Globus pallidus (tissue), 1 donor: ENCODE data around the gene PDILT.

ENCODE experiments used
- DNase-seq: peaks from one replicate; pipeline ENCODE4 v3.0.0-alpha.2; 2015; ENCODE audit warnings: low spot score

Gene PDILT

DNA sequence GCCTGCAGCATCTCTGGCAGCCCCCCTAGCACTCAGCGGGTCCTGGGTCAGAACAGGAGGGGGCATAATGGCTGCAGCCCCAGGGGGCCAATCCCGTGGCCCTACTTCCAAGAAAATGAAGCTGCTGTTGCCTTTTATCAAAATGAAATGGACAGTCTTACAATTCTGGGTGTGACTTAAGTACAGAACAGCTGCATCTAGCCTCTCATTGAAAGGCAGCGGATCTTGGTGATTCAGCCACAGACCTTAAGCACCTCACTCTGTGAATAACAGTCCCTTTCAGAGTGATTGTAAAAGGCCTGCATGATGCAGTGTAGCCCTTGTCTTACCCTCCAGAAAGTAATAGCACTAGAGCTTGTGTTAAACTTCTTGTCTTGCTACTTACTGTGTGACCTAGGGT, 40.5 kb downstream of the PDILT start:
- DNase-seq, result no peak

DNA sequence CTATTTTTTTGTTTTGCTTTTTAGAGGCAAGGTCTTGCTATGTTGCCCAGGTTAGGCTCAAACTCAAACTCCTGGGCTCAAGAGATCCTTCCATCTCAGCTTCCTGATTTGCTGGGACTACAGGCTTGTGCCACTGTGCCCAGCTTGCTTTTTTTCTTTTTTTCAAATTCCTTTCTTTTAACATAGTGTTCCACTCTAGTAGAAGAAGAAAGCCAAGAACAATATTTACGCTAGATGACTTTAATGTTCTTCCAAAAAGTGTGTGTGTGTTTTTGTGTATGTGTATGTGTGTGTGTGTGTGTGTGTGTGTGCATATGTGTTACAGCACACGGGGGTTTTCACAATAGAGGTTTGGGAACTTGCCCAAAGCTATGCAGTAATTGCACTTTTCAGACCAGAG, 41.3 kb downstream of the PDILT start:
- DNase-seq, result no peak

DNA sequence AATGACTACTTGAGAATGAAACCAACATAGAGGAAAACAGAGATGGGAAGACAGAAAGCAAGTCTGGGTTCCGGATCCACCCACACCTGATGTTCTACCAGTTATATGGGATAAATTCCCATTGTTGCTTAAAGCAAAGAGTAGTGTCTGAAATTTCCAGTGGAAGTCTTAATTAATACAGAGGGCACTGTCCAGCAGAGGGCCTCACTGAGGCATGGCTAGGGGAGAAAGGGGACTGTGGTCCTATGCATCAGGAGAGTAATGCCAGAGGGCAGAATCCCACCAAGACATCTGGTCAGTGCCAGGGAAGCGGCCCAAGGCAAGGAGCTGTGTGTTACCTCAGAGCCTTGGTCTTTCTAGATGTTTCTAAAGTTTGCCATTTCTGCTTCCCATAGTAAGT, 44.5 kb downstream of the PDILT start:
- DNase-seq, result no peak

DNA sequence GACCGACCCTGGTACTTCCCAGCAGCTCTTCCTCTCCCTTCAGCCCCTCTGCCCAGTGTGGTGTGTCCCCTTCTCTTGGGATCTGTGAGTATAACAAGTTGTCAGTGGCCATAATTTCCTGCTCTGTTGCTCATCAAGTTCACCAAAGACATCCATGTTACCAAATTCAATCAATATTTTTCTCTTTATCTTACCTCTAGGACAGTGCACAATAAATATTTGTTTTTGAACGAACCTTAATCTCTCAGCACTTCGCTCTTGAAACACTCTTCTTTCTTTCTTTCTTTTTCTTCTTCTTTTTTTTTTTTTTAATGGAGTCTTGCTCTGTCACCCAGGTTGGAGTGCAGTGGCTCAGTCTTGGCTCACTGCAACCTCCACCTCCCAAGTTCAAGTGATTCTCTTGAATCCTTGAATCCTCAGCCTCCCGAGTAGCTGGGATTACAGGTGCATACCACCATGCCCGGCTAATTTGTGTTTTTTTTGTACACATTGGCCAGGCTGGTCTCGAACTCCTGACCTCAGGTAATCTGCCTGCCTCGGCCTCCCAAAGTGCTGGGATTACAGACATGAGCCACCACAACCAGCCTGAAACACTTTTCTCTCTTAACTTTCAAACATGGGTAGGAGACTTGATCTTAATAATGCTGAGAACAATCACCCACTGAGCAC, 49.3 kb downstream of the PDILT start:
- no peak for DNase-seq

DNA sequence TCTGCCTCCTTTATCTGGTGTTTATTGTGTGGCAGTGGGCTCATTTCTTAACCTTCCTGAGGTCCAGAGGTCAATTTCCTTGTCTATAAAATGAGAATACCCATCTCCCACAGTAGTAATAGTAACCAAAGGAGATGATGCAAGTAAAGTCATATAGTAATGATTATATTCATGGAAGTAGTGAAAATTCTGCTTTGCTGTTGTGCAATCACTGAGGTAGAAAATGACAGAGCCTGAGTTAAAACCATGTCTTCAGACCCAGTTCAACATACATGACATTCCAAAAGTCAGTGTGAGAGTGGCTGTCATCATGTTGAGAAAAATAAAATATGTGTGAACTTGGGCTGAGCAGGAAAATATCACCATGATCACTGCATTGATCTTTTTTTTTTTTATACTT, 51.2 kb downstream of the PDILT start:
- no peak for DNase-seq

DNA sequence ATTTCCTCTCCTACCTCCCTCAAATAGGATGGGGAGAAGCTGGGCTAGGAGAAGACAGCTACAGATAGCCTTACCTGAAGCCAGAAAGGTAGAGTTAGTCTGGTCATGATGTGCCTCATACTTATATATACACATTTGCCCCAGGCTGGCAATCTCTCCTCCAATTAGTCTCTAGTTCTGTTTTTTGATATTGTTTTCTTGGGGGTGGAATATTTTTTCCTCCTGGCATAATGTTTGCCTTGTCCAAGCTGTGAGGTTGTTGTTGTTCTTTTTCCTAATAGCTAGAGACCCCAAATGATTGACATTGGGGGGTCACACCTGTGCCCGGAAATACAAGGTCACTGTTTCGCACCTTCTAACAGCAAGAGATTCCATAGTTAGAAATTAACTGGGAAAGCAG, 51.9 kb downstream of the PDILT start, which contains the start of gene UMOD:
Gene UMOD (minus strand): TSS at position 101 of the 400 bp plus-strand sequence. CDS start 1,978 bp downstream, outside the sequence.
- DNase-seq, result no peak

DNA sequence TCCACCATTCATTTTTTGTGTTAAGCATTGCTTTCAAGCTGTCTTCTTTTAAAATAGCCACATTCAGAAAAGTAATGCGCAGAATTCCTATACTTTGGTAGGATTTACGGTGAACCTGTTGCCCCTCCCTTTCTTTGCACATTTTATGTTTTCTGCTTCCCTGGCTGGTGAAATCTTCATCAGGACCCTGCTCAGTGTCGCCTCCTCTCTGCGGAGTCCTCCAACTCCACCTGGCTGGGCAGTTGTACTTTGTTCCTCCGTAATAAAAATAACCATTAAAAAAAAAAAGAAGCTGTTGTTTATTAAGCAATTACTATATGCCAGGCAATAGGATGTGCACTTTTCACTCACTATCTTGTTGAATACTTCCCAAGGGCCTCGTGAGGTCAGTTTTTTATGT, 54.9 kb downstream of the PDILT start:
- DNase-seq, result no peak

DNA sequence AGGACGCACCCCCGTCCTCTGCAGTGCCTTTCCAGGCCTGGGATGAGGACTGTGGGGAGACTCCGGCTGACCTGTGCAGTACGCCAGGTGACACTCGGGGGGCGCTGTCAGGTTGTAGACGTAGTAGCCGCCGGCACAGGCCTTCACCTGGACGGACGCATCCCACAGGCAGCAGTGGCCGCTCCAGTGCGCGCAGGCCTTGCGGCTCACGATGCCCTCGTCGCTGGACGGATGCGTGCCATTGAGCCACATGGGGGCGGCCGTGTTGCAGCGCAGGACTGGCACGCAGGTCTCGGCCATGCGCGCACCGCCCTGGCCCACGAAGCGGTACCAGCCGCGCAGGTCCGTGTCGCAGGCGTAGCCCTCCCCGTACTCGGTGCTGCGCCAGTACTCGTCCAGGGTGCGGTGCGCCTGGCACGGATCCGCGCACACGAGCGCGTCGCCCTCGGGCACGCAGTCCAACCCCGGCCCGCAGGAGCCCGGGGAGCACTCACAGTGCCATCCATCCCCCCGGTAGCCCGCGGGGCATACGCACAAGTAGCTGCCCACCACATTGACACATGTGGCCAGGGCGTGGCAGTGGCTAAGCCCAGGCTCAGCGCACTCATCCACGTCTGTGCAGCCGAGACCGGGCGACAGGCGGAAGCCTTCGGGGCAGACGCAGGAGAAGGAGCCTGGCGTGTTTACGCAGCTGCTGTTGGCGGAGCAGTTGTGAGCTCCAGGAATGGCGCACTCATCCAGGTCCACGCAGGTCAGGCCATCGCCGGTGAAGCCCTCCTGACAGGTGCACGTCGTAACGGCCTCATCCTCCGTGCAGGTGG, 56.0 kb downstream of the PDILT start:
- DNase-seq, result no peak

DNA sequence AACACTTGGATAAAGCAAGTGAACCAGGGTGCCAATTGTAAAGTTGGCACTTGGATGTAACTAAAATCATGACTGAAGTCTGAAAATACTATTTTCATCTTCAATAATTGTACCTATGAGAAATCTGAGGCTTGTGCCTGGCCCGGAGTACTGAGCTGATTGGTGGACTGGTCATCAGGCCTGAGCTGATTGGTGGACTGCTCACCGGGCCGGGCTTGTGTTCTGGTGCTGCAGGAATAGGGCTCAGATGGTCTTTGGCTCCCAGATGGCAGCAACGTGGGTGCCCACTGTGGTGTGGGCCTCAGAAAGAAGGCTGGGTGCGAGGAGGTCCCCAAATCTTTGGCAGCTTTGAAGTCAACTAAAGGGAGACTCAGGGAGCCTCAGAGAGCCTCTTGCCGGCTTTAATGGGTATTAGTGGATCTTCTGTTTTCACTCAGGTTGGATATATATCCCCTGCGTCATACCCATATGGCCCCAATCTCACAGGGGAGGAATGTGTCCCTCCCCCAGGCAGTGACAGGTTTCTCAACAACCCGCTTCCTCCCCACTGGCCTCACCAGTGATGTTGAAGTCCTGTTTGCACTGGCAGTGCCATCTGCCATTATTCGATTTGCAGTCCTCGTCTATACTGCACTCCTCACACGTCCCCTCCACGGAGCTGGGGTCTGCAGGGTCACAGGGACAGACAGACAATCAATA, 56.7 kb downstream of the PDILT start:
- no peak for DNase-seq

DNA sequence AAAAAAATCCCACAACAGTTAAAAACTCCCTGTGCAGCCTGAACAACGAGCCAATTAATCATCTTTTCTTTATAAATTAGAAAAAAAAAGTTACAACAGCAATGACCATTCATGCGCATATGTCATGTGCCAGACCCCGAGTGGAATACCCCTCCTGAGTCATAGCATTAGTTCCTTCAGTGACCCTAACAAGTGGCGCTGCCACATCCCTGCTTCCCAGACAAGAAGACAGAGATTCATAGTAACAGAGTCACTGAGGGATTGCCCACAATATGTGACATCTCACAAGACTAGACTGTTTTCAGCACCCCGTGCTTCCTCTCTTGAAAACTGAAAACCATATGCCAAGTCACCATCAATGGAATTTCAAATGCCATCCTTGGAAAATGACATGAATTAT, 59.9 kb downstream of the PDILT start:
- DNase-seq, result no peak

DNA sequence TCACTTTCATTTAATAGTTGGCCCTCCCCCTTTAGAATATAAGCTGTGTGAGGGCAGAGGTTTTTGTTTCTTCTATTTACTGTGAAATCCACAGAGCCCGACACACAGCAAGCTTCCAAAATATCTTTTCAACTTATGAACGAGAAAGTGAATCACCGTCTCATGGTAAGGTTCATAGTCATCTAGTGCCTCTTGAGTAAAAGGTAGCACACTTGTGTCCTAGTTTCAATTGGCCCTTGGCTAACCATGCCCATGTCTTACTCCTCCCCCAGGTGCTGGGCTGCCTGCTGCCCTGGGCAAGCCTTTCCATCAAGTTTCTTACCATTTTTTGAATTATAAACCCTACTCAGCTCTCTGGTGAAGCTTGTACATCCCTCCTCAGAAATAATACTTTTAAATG, 64.8 kb downstream of the PDILT start:
- no peak for DNase-seq

DNA sequence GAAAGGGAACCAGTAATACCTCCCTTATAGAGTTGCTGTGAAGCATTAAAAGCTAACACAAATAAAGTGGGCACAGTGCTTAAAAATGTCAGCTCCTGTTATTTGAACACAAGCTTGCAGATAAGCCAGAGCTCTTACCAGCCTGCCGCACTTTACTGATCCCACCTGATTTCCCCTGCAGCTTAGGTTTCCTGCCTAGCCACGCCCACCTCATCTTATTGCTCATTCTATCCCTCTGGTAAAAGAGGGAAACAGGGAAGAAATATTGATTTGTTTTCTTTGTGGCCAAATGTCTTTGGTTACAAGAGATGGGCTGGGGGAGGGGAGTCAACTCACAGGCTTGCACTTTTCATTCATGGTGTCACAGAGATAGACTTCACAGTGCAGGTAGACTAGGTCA, 67.6 kb downstream of the PDILT start:
- DNase-seq, result no peak

DNA sequence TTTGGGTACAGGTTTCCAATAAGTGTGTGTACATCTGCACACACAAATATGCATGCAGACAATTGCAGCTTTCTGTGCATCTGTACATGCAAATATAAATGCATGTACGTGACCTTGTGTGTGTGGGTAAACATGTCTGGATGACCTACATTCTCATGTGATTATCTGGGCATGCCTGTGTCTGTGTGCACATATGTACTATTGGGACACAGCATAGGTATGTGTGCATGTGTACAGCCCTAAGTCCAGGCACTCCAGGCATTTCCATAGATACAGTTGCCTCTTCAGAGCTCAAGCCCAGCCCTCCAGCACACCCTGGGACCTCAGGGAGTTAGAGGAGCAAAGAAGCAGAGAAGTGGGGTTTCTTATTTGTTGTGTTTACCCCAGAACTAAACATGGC, 70.1 kb downstream of the PDILT start:
- no peak for DNase-seq

DNA sequence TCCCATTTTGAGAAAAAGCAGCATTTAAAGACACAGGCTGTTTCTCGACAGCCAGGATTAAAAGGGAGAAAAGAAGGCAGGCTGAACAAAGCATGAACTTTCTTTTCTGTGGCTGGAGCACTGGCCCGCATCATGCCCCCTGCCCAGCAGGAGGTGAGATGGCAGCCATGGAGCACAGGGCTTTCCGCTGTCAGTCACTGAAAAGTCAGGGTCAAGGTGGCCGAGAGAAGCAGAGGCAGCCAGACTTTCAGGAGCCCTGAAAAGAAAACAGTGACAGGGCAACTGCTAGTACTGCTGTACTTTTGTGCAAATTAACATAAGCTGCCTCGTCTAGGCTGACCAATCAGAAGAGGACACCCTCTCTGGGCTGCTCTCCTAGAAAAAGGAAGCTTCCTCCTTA, 71.4 kb downstream of the PDILT start:
- no peak for DNase-seq

DNA sequence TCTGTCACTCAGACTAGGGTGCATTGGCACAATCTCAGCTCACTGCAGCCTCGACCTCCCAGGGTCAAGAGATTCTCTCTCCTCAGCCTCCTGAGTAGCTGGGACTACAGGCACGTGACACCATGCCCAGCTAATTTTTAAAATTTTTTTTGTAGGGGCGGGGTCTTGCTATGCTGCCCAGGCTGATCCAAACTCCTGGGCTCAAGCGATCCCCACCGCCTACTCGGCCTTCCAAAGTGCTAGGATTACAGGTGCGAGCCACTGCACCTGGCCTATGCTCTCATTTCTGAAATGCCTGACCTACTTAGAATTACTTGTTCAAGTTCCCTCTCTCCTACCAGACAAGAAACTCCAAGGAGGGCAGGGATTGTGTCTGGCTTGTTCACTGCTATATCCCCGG, 72.1 kb downstream of the PDILT start:
- DNase-seq, result no peak

DNA sequence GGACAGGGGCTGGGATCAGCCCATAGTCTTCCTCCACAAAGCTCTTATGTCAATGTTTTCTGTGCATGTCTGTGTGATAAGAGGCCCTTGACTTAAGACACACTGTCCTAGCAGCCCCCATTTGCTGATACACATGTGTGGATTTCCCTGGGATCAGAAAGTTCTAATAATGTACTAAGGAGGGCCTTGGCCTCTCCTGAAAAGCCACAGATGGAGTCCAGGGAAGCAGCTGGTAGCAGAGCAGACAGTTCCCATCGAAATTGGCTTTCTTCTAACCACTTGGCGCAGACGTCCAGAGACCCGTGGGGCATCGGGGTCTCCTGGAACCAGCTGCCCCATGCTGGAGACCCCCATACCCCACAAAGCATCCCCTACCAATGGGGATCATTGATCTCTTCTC, 72.9 kb downstream of the PDILT start:
- DNase-seq, result no peak

DNA sequence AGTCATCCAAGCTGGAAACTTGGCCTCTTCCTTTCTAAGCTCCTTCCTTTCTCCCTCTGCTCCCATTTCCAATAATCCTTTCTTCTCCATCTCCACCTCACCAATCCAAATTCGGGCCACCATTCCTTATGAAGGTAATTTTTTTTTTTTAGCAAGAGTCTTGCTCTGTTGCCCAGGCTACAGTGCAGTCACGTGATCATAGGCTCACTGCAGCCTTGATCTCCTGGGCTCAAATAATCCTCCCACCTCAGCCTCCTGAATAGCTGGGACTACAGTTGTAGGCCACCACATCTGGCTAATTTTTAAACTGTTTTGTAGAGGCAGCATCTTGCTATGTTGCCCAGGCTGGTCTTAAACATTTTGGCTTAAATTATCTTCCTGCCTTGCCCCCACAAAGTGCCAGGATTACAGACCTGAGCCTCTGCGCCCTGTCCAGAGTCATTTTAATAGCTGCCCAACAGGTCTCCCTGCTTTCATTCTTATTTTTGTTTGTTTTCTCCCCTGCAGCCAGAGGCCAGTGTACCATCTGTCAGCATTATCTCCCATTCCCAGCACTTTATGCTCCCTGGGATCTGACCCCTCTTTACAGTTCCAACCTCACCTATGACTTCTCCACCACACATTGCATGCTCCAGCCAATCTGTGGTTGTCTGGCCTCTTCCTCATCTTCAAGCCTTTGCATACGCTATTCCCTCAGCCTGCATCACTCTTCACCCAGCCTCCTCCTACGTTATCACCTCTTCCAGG, 75.0 kb downstream of the PDILT start:
- DNase-seq, result no peak

DNA sequence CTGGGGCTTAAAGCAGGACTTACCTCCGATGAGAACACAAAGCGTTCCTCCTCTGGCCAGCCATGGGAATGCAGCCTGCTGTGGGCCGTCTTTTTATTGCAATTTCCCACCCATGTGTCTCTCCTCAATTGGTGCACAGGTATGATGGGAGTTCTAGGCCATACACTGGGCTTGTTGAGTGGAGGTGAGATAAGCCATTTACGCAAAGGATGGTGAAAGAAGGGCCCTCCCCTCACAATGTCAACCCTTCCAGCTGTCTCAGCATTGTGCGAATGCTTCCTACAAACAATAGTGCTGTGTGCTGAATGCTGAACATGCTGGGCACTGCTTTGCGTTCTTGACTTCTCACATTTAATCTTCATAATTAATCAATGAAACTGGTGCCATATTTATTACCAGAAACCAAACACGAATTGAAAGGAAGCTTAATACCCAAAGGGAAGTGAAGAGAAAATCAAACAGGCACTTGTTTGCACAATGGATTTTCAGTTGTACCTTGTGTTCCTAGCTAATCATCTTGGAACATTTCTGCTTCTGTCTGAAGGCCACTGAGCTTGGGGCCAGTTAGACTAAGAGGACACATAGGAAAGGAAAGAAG, 77.0 kb downstream of the PDILT start, which contains the start of gene GP2:
Gene GP2 (minus strand): TSS at position 70 of the 598 bp plus-strand sequence. CDS start 1,082 bp downstream, outside the sequence.
- no peak for DNase-seq

DNA sequence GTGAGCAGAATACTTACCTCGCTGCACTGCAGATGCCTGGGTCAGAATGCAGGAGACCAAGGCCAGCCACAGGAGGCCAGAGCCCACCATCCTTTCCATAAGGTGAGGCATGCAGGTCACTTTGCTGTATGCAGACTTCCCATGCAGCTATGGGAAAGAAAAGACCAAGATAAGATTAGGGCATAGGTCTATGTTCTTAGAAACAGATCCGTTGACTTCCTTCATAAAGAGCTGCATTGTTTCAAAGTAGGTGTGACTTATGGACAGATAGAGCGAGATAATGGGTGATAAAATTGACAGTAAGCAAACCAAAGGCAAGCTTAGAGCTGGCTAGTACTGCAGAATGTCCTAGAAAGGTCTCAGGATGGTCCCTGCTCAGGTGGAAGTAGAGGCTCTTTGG, 78.2 kb downstream of the PDILT start:
- DNase-seq, result no peak

DNA sequence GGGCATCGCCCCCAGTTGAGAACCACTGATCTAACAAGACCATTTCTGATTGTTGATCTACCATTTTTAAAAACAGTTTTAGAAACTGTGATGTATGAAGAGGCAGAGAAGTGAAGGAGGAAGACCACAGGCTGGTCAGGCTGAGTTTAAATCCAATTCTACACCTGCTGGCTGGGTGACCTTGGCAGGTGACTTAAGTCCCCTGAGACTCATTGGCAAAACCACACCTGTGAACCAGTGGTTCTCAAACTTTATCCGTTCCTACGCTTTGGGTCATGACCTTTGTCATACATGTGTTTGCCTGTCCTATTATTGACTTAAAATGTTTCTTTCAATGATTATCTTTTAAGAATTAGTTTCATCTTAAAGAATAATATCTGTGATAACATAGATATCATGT, 79.5 kb downstream of the PDILT start:
- no peak for DNase-seq

DNA sequence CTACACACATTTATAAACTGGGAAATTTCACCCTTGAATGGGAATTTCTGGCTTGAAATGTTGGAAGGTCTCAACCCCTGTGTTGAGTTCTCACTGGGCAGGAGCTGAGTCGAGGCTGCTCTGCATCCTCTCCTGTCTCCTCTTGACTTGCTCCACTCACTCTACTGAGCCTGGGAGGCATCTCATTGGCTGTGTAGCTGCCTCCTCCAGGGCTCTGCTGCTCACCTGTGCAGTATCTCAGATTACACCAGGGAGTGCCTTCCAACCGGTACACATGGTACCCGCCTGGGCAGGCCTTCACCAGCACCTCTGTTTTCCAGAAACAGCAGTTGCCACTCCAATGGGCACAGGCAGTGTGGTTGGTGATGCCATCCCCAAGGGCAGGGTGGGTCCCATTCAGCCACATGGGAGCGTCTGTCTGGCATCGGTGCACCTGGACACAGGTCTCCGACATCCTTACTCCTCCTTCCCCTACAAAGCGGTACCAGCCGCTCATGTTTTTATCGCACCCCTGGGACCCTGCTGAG, 80.9 kb downstream of the PDILT start:
- no peak for DNase-seq

DNA sequence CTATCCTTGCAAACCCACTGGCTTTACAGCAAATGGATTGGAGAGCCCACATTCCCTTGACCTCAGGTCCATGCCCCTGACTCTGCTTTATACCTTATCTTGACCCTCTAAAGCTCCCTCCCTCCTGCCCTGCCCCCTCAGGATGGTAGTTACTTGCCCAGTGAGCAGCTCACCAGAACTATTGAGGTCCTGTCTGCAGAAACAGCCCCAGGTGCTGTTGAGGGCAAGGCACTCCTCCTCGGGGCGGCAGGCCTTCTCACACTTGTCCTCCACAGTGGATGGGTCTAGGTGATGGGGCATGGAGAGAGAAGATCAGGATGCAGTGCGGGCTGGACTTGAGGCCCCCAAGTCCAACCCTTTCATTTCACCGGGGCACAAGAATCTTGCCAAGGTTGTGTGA, 81.8 kb downstream of the PDILT start:
- no peak for DNase-seq
